ENCODE results near the gene BPGM.

Gene BPGM

GRCh38 chr7:134645478-134645877 is 1.2 kb upstream of the BPGM start:
- Histone ChIP-seq H3K9me2 (replicated peaks; ENCODE audit: control insufficient read depth, low read length) (no peaks in the 10 kb centered on the region), H3K4me2 (ENCODE audit: low read length) (peak overlapping the region; percentile 82), H3K9me3 (ENCODE audit: control insufficient read depth, insufficient read depth, low read length) (no peaks in the 10 kb centered on the region), H3K79me2 (ENCODE audit: control insufficient read depth, low read length) (peaks cover 25% of the 10 kb centered on the region), H3K36me3 (ENCODE audit: control insufficient read depth, low read length) (peaks cover 4% of the 10 kb centered on the region; the same call in 1 of the 2 replicates), H3K27ac (ENCODE audit: low read depth, low read length) (no peak overlapping the region), H4K20me1 (ENCODE audit: control insufficient read depth, insufficient read depth, low read depth, low read length) (no peaks in the 10 kb centered on the region), H3K4me1 (ENCODE audit: control insufficient read depth, low read length) (peaks cover 43% of the 10 kb centered on the region), H3F3A (ENCODE audit: control insufficient read depth, insufficient read depth) (peaks cover 20% of the 10 kb centered on the region), H3K4me3 (ENCODE audit: low read length) (peak overlapping the region; percentile 76), H3K27me3 (ENCODE audit: control insufficient read depth, low read length) (no peaks in the 10 kb centered on the region)
- TF ChIP-seq EZH2phosphoT487 (IDR thresholded peaks at IDR 0.05; ENCODE audit: borderline replicate concordance, low read length) (no peak), CTCF (IDR thresholded peaks at IDR 0.05; ENCODE audit: low read depth, low read length, poor library complexity, severe bottlenecking) (no peak)

- Histone ChIP-seq H3K27ac (ENCODE audit: low read depth, low read length) (peak overlapping the region; percentile 13; the same call in 1 of the 2 replicates), H3K27me3 (ENCODE audit: control insufficient read depth, low read length) (no peaks in the 10 kb centered on the region), H3K4me1 (ENCODE audit: control insufficient read depth, low read length) (peaks cover 48% of the 10 kb centered on the region), H3K79me2 (ENCODE audit: control insufficient read depth, low read length) (peaks cover 28% of the 10 kb centered on the region), H3K9me2 (replicated peaks; ENCODE audit: control insufficient read depth, low read length) (no peaks in the 10 kb centered on the region), H3K9me3 (ENCODE audit: control insufficient read depth, insufficient read depth, low read length) (no peaks in the 10 kb centered on the region), H3F3A (ENCODE audit: control insufficient read depth, insufficient read depth) (peaks cover 20% of the 10 kb centered on the region), H4K20me1 (ENCODE audit: control insufficient read depth, insufficient read depth, low read depth, low read length) (no peaks in the 10 kb centered on the region), H3K4me2 (ENCODE audit: low read length) (peak overlapping the region; percentile 82), H3K36me3 (ENCODE audit: control insufficient read depth, low read length) (peaks cover 4% of the 10 kb centered on the region; the same call in 1 of the 2 replicates), H3K4me3 (ENCODE audit: low read length) (peak overlapping the region; percentile 76)
- TF ChIP-seq EZH2phosphoT487 (IDR thresholded peaks at IDR 0.05; ENCODE audit: borderline replicate concordance, low read length) = no peak
- no peak for TF ChIP-seq CTCF (IDR thresholded peaks at IDR 0.05; ENCODE audit: low read depth, low read length, poor library complexity, severe bottlenecking)
Observed at GRCh38 chr7:134645935-134646334, 718 bp upstream of the BPGM start.

- Histone ChIP-seq H3K9me3 (ENCODE audit: control insufficient read depth, insufficient read depth, low read length) (no peaks in the 10 kb centered on the region), H3K36me3 (ENCODE audit: control insufficient read depth, low read length) (peaks cover 4% of the 10 kb centered on the region; the same call in 1 of the 2 replicates), H3K4me1 (ENCODE audit: control insufficient read depth, low read length) (peaks cover 58% of the 10 kb centered on the region), H3K4me2 (ENCODE audit: low read length) (peak overlapping the region; percentile 72), H3K27ac (ENCODE audit: low read depth, low read length) (peak overlapping the region; percentile 79), H3F3A (ENCODE audit: control insufficient read depth, insufficient read depth) (peaks cover 20% of the 10 kb centered on the region), H4K20me1 (ENCODE audit: control insufficient read depth, insufficient read depth, low read depth, low read length) (no peaks in the 10 kb centered on the region), H3K79me2 (ENCODE audit: control insufficient read depth, low read length) (peaks cover 52% of the 10 kb centered on the region), H3K27me3 (ENCODE audit: control insufficient read depth, low read length) (no peaks in the 10 kb centered on the region), H3K9me2 (replicated peaks; ENCODE audit: control insufficient read depth, low read length) (no peaks in the 10 kb centered on the region), H3K4me3 (ENCODE audit: low read length) (peak overlapping the region; percentile 76)
- TF ChIP-seq CTCF (IDR thresholded peaks at IDR 0.05; ENCODE audit: low read depth, low read length, poor library complexity, severe bottlenecking) (no peak), EZH2phosphoT487 (IDR thresholded peaks at IDR 0.05; ENCODE audit: borderline replicate concordance, low read length) (no peak)
Observed at GRCh38 chr7:134648456-134648855, 1.8 kb downstream of the BPGM start.
